RWPE2 (cell line): Measurements from ENCODE around the gene DHX16.

ENCODE experiments used
- ATAC-seq: fragments of 200-7000 bp; cut with Tn5 transposase; 3 replicates; pipeline ENCODE4 v1.9.1; 2021; ENCODE audit warnings: low read depth
- DNase-seq: peaks from one replicate; pipeline ENCODE4 v3.0.0-alpha.2; 2020; ENCODE audit warnings: low spot score
- H3K27ac ChIP-seq: fragments of 450-650 bp; 2 replicates; pipeline ENCODE4 v1.5.1; 2017; ENCODE audit warnings: mild to moderate bottlenecking; ENCODE audit not compliant: poor library complexity, severe bottlenecking
- H3K27me3 ChIP-seq: fragments of 250-450 bp; sonication (Bioruptor Pico); 2 replicates; pipeline ENCODE4 v1.5.1; 2021; ENCODE audit warnings: mild to moderate bottlenecking, moderate library complexity; ENCODE audit not compliant: insufficient read depth, poor library complexity, severe bottlenecking
- H3K36me3 ChIP-seq: fragments of 250-450 bp; sonication (Bioruptor Pico); 2 replicates; pipeline ENCODE4 v1.5.1; 2020; ENCODE audit warnings: low read depth, mild to moderate bottlenecking, moderate library complexity
- H3K4me1 ChIP-seq: fragments of 250-450 bp; sonication (Bioruptor Pico); 2 replicates; pipeline ENCODE4 v1.5.1; 2021; ENCODE audit warnings: mild to moderate bottlenecking, moderate library complexity; ENCODE audit not compliant: insufficient read depth, poor library complexity, severe bottlenecking
- H3K4me3 ChIP-seq: fragments of 250-450 bp; sonication (Bioruptor Pico); 2 replicates; pipeline ENCODE4 v1.5.1; 2021; ENCODE audit warnings: mild to moderate bottlenecking, moderate library complexity; ENCODE audit not compliant: severe bottlenecking
- H3K9me3 ChIP-seq: fragments of 250-450 bp; sonication (Bioruptor Pico); 2 replicates; pipeline ENCODE4 v1.5.1; 2021; ENCODE audit warnings: mild to moderate bottlenecking, moderate library complexity; ENCODE audit not compliant: severe bottlenecking
- TF ChIP-seq, protein P1 (sequence below): fragments of 450-650 bp; IDR thresholded peaks from one replicate; pipeline ENCODE4 v1.5.1; 2017; ENCODE audit warnings: mild to moderate bottlenecking, moderate library complexity; ENCODE audit not compliant: poor library complexity, severe bottlenecking

Gene DHX16

DNA sequence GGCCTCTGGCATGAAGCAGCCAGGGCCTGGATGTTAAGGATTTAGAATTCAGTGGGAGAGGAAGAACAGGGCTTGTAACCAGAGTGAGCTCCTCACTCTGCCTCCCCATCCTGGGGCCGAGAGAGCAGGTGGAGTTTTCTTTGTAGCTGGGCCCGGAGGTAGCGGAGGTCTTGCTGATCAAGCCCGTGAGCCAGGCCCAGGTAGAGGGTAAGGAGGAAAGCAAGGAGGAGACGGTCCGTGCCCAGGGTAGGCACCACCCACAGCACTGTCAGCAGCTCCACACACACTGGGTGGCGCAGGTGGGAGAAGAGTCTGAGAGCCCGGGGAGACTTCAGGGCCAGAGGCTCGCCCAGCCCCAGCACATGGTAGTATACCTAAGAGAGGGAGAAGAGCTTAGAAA is 15.8 kb upstream of the DHX16 start:
- no peak overlapping the region for H3K4me3 ChIP-seq
- DNase-seq, result no peak
- no peak for ATAC-seq
- H3K27ac ChIP-seq, result peak overlapping the region; percentile 95
- H3K4me1 ChIP-seq, result peaks cover 7% of the 10 kb centered on the region
- peaks cover 17% of the 10 kb centered on the region for H3K36me3 ChIP-seq
- TF ChIP-seq, protein P1, sequence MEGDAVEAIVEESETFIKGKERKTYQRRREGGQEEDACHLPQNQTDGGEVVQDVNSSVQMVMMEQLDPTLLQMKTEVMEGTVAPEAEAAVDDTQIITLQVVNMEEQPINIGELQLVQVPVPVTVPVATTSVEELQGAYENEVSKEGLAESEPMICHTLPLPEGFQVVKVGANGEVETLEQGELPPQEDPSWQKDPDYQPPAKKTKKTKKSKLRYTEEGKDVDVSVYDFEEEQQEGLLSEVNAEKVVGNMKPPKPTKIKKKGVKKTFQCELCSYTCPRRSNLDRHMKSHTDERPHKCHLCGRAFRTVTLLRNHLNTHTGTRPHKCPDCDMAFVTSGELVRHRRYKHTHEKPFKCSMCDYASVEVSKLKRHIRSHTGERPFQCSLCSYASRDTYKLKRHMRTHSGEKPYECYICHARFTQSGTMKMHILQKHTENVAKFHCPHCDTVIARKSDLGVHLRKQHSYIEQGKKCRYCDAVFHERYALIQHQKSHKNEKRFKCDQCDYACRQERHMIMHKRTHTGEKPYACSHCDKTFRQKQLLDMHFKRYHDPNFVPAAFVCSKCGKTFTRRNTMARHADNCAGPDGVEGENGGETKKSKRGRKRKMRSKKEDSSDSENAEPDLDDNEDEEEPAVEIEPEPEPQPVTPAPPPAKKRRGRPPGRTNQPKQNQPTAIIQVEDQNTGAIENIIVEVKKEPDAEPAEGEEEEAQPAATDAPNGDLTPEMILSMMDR, result no peak
- no peaks in the 10 kb centered on the region for H3K27me3 ChIP-seq
- no peaks in the 10 kb centered on the region for H3K9me3 ChIP-seq

DNA sequence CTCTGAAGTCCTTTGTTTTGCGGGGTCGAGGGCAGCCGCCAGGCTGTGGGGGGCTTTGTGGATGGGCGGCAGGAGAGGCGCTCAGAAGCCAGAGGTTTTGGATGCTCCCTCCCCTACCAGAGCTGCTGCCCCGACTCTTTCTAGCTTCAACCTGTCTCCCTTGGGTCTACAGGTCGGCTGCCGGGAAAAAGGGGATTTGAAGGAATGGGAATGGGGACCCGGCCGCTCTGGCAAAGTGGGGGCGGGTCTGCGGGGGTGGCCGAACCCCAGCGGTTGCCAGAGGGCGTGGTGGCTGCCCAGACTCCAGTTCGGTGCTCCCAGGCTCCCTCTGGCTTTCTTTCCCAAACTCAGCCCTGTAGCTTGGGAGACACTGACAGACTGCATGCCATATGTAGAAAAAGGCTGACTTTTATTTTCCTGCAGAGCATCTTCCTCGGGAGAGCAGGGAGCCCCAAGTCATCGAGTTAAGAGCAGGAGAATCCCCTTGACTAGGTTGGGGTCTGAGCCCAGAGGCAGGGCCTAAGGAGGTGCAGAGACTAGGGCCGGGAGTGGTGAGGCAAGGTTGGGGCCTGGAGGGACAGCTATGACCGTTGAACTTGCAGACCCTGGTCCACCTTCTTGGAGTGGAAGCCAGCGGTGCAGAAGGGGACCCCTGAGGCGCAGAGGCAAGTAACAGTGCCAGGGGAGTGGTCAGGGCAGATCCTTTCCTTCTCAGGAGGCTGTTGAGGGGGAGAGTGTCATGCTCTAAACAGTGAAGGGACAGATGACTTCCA is 15.0 kb upstream of the DHX16 start:
- Histone ChIP-seq H3K27ac (peak overlapping the region; percentile 95), H3K36me3 (peaks cover 24% of the 10 kb centered on the region), H3K27me3 (no peaks in the 10 kb centered on the region), H3K4me3 (peak overlapping the region; percentile 86), H3K4me1 (peaks cover 7% of the 10 kb centered on the region), H3K9me3 (no peaks in the 10 kb centered on the region)
- ATAC-seq (no peak), DNase-seq (no peak)
- TF ChIP-seq, protein P1, result peak; percentile 22

DNA sequence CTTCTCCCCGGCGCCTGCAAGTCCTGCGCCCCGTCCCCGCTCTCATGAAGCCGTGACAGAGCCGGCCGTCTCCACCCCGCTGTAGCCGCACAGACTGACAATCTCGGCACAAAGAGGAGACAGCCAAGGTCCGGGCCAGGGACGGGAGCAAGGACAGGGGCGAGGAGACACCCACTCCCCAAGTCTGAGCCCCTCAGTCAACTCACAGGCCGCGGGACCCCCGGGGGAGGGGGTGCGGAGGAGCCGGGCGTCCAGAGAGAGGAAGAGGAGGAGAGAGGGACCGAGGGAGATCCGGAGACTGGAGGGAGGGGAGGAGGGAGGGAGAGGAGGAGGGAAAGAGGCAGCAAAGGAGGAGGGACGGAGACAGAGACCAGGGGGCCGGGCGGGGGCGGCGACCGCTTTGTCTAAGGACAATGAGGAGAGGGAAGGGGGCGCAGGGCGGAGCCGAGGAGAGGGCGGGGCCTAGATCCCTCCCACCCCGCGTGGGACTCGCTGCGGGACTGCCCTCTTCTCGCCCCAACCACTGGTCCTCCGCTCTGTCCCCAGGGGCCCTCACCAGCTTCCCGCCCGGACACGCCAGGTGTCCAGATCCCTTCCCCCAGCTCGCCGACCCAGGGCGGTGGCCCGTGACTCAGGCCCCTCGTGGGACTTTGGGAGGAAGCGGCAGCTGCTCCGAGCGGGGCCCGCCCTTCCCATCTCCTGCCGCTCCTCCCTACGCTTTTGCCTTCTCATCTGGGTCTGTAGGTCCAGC is 14.3 kb upstream of the DHX16 start:
- TF ChIP-seq, protein P1, result no peak
- ATAC-seq, result peak; percentile 63
- peaks cover 28% of the 10 kb centered on the region for H3K36me3 ChIP-seq
- peak; percentile 99 for DNase-seq
- peaks cover 9% of the 10 kb centered on the region for H3K4me1 ChIP-seq
- H3K4me3 ChIP-seq, result peak overlapping the region; percentile 86
- H3K9me3 ChIP-seq, result no peaks in the 10 kb centered on the region
- H3K27me3 ChIP-seq, result no peaks in the 10 kb centered on the region
- H3K27ac ChIP-seq, result peak overlapping the region; percentile 95

DNA sequence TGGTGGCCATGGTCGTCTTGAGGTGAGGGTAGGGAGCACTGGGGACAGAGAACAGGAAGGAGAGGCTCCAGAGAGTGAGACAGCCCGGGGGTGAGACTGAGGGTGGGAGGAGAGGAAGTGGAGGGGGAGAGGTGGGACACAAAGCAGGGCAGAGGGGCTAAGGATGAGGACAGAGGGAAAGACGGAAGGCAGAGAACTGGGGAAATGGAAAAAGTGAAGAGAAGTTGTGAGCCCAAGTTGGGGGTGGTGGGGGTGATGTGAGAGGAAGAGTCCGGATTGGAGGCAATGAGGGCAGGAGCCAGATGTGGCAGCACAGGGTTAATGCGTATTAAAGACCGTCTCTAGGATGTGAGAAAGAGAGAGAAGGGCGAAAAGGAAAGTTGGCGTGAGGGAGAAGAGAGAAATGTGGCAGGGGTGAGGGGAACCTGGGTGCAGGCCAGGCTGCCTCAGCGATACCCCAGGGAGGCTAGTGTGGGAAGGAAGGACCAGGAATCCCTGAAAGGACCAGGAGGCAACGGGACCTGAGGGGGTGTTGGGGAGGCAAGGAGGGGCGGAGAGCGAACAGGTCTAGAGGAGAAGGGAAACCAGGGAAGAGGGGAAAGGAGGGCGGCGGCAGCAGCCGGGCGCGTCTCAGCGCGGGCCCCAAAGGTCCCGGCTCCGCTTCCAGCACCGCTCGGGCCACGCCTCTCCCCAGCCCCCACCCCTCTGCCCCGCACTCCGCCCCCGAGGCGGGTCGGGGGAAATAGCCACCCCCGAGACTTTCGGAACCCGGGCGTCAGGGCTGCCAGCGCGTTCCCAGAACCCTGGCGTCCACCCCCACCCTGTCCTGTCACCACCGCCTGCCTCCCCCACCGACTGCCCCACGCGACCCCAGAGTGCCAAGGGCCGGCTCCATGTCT is 13.5 kb upstream of the DHX16 start, which contains the start of gene PPP1R18:
PPP1R18 (minus strand) TSS at position 637 of the 899 bp plus-strand sequence; CDS start at position 10, 627 bp downstream.
- peak; percentile 82 for DNase-seq
- Histone ChIP-seq H3K4me3 (peak within 1 kb of the TSS; percentile 86), H3K27ac (peak within 1 kb of the TSS; percentile 95), H3K4me1 (peaks cover 11% of the 10 kb centered on the region), H3K9me3 (no peaks in the 10 kb centered on the region), H3K27me3 (no peaks in the 10 kb centered on the region), H3K36me3 (peaks cover 36% of the 10 kb centered on the region)
- TF ChIP-seq, protein P1, result no peak
- ATAC-seq, result peak; percentile 13
